Suppressor macrophage (primary cell): ENCODE data around the gene CRACDL.
A peak's percentile ranks its signal among the peaks of the same experiment; 100 is the strongest.

Experiments used
- DNase-seq, 4 experiments: peaks; one replicate each; pipeline ENCODE4 v3.0.0-alpha.2; 2020 to 2022

CRACDL gene

GRCh38 chr2:98924038-98924830 is 11.8 kb downstream of the CRACDL start:
- DNase-seq = no peak

- no peak for DNase-seq
Measured at GRCh38 chr2:98923244-98923940, 12.6 kb downstream of the CRACDL start.

GRCh38 chr2:98921062-98921461 is 15.0 kb downstream of the CRACDL start:
- DNase-seq = no peak

GRCh38 chr2:98917031-98917471 is 19.0 kb downstream of the CRACDL start:
- DNase-seq = no peak

- DNase-seq = no peak
Measured at GRCh38 chr2:98915751-98916358, 20.2 kb downstream of the CRACDL start.

DNA sequence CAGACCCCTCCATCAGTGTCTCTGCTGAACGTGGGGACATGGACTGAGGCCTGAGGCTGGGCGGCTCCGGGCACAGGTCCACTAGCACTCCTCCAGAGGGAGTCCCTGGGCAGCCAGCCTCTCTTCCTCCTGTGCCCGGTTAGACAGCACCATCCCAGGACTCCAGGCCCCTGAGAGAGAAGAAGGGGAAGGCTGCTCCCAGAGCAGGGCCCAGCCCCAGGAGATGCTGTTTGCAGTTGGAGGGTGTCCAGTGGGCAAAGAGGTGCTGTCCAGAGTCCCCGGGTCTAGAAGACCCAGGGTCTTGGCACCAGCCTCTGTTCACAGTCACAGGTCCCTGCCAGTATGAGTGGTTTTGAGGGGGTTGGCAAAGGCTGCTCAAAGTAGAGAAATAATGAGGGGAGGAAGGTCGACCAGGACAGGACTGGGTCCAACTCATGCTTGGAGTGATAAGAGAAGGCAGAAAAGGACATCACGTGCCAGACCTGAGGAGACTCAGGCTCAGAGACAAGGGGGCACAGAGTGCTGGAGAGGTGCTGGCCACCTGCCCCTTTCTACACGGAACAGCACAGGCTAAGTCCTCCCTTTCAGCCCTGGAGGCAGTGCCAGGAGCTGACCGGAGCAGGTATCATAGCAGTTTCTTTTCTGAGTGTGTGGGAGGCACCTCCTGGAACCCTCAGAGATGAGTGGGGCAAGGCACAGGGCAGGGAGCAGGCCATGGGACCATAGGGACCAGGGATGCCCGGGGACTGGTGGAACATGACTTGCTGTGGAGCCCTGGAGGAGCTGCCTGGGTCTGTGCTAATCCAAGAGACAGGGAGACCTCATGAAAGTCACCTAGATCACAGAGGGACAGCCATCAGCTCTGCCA is 21.1 kb downstream of the CRACDL start:
- no peak for DNase-seq

GRCh38 chr2:98913916-98914712 is 21.9 kb downstream of the CRACDL start:
- DNase-seq = no peak

DNA sequence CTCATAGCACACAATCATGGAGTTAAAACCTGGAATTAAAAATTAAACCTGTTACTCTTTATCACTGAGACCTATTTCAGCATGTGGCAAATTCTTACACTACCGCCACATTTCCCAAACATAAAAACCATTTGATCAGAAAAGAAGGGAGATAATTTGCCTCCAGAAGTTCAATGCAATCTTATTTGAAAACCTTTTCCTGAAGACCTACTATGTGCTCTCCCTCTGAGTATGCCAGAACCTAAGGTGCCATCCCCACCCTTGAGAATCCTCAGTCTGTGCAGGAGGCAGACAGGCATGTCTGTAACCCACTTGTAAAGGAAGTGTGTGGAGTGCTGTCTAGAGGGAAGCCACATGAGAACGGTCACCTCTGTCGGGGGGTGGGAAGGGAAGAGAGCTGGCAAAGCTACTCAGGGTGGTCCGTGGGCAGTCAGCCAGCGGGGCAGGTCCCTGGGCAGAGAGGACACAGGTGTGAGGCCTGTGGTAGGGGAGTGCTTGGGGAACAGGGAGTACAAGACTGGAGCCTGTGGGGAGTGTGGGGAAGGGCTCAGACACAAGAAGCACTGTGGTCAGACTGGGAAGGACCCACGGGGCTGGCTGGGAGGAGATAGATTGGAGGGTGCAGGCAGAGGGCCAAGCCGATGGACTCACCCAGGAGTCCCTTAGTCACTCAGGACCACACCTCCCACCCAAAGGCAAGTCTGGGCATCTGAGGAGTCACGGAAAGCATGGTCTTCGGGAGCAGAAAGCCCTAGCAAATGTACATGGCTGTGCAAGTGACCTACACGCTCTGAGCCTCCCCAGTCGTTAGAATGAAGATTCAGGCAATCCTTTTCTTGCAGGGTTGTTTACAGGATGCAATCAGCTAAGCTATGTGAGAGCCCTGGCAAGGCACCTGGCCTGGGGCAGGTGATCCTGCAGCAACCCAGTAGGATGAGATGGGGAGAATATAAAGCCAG is 22.8 kb downstream of the CRACDL start:
- DNase-seq = no peak

- DNase-seq = peak in 2 of 4 experiments; percentile 8 to 20
Measured at GRCh38 chr2:98912221-98912851, 23.7 kb downstream of the CRACDL start.

GRCh38 chr2:98911376-98912154 is 24.5 kb downstream of the CRACDL start:
- no peak for DNase-seq

DNA sequence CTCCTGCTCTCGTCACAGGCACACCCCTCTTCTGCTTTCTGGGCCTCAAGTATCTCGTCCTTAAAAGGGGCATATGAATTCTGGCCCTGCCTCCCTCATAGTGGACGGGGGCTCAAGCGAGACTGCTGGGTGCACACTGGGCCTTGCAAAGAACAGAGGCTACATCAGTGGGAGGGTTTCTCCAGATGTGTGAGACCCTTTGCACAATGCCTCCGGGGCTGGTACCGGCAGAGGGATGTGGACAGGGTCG is 25.0 kb downstream of the CRACDL start:
- no peak for DNase-seq

- DNase-seq = no peak
Measured at GRCh38 chr2:98910349-98911125, 25.5 kb downstream of the CRACDL start.

DNA sequence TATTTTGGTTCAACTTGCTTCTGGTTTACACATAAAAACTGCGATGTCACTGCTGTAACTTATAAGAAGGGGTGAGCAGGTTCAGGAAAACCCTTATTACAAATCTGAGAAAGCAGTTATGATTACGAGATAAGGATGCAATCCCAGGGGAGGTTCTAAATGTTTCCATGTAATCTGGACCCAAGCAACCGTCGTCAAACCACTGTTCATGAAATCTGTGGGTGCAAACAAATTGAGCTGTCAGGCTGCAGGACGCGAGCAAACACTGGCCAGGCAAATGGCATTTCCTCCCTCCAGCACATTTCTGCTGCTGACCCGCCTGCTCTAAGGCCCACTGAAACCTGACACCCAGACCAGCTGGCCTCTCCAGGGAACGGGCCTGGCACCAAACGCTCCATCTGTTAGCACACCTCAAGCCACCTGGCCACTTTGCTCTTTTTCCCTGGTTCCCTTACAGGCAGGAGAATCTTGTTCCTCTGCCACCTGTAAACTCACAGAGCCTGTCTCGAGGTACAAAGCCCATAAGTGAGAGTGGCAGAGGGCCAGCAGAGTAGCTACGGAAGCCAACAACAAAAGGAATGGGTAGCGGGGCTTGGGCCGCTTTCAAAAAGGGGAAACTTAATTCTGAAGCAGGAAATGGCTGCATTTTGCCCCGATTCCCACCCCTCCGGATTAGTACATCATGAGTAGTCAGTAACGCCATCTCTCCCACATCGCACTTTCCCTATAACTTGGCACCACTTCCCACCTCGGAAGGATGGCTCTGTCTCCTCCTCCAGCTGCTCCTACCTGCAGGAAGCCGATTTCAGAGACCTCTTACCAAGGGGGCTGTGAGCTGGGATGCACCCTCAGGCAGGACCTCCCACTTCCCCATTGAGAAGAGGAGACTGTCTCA is 26.5 kb downstream of the CRACDL start:
- DNase-seq = peak; percentile 5 to 20 (median 15)

- peak in 3 of 4 experiments; percentile 11 to 20 (median 13) for DNase-seq
Measured at GRCh38 chr2:98908931-98909316, 27.1 kb downstream of the CRACDL start.

DNA sequence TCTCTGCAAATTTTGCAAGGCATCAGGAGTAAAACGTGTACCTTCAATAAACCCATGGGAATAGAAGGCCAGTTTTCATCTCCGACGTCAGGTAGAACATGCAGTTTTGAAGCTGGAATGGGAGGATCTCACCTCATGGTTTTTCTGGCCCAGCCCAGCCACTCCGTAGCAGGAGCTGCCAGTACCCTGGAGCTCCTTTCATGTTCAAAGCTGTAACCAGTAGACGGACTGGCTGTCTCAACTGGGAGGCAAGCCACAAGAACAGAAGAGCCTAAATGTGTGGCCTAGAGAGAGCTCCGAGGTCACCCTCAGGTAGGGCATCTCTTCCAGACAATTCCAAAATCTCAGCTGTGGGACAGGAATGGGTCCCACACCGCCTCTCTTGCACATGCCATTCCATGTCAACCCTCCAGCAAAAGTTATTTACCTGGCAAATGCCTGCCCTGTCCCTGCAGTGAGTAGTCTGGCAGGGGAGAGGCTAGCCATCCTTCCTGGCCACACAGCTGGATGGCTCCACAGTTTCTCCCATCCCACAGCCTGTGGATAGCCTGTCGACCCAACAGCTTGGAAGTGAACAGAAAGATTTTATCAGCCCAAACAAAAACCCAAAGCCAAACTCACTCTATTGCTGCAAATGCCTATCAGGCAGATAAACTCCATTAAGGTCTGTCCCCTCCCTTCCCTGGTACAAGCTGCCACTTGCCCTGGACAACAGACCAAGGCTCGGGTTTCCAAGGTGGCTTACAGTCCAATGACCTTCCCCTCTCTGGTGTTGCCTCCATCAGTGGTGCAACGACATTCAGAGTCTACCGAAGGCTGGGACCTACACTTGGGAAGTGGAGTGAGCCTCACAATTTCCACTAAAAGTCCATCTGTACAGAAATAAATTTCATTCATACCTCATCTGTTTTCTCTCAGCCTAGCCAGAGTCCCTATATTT is 27.8 kb downstream of the CRACDL start:
- DNase-seq = no peak

- no peak for DNase-seq
Measured at GRCh38 chr2:98907385-98907784, 28.6 kb downstream of the CRACDL start.
